ENCODE measurements around the gene BTD.

The BTD gene

DNA sequence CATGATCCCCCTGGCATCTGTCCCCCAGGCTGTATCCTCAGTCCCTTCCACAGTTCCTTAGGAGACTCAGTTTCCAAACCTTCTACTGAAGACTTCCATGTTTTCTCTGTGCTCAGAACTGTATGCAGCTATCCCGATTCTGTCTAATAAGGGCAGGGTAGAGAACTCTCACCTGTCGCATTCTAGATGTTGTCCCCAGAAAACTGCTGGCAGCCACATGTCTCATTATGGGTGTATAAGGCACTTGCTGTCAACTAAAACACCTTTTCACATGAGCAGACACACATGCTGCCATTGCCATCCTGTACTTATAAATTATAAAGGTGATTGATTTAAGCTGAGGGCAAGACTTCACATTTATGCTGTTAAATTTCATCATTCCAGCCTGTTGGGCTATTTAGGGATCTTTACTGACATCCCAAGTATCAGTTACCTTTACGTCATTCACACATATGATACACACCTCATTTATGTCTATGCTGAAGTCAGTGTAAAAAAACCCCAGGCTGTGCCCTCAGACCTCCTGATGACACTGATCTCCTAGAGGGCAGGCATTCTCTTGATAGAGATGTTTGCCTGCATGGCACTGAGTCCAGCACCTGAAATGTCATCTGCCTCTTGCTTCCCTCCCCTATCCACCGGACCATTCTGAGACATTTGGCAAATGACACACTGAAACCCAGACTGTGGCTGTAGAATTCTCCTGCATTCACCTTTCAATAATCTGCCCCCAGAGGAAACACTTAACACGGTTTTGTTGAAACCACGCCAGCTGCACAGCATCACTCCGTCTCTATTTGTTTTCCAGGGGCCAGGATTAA lies 35.8 kb downstream of the BTD start:
- no peak for DNase-seq

DNA sequence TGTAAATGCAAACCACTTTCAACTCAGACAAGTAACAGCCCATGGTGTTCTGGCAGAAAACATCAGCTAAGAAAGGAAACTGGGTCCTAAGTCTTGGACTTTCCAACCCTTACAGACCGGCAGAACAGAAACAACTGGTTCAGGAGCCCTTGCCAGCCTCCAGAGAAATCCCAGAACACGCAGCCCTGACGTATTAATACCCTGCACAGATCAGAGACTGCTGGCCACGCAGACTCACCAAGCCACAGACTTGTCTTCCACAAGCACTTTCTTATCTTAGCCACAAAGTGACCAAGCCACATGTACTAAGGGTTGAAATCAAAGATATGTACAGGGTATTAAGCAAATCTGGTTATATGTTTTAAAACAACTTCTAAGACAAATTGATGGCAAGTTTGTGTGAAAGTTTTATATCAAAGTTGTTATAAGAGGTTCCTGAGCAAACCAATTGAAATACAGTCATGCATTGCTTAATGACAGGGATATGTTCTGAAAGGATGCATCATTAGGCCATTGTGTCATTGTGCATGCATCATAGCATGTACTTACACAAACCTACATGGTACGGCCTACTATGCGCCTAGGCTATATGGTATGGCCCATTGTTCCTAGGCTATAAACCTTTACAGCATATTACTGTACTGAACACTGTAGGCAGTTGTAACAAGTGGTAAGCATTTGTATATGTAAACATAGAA lies 36.8 kb downstream of the BTD start:
- DNase-seq = no peak

DNA sequence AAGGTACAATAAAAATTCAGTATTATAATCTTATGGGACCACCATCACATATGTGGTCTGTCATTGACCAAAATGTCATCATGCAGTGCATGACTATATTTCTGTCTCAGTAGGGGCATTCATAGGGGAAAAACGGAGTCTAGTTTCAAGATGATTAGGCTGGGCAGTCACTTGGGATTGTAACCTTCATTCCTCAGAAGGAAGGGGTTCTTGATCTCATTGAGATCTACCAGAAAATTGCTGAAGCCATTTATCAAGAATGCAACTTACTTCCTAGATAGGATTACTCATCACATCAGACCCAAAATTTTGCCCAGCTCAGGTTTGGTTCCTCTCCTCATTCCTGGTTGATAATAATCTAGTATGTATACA lies 37.3 kb downstream of the BTD start:
- DNase-seq = no peak

DNA sequence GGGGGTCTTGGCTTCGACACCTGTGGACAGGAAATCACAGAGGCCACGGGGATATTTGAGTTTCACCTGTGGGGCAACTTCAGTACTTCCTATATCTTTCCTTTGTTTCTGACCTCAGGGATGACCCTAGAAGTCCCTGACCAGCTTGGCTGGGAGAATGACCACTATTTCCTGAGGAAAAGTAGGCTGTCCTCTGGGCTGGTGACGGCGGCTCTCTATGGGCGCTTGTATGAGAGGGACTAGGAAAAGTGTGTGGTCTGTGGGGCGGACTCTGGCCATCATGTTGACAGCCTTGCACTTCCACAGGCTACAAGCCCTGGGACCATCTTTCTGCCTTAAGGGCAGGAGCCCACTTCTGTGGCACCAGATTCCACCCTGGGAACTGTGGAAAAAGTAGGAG lies 43.7 kb downstream of the BTD start:
- DNase-seq = no peak

DNA sequence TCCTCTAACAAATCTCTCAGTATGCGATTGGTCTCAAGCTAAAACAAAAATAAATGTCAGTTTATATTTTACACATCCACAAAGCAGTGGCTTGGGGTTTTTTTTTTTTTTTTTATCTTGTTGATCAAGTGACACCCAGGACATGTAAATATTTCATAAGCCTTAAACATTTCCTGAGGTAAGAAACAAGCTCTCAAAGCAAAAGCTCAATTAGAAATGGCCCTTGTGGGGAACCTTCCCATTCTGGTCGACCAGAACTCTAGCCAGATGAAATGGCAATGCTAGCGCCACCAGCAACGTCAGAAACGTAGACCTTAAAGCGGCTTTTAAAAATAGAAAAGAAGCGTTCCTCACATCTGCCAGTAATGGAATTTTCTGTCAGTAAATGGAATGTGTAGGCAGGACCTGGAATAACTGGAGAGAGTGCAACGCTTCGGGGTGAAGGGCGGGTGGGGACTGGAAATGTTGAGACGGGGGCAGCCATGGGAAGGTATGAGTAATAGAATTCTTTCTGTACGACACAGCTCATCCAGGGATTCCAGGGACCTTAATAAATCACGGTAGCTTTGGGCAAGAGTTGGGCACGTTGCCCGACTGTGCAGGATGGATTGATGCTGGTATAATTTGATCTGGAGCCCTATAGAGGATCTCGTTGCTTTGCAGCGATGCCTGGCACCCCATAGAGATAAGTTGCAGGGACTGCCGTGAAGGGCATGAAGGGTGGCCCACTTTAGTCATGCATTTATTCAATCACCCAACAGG lies 44.4 kb downstream of the BTD start:
- no peak for DNase-seq

DNA sequence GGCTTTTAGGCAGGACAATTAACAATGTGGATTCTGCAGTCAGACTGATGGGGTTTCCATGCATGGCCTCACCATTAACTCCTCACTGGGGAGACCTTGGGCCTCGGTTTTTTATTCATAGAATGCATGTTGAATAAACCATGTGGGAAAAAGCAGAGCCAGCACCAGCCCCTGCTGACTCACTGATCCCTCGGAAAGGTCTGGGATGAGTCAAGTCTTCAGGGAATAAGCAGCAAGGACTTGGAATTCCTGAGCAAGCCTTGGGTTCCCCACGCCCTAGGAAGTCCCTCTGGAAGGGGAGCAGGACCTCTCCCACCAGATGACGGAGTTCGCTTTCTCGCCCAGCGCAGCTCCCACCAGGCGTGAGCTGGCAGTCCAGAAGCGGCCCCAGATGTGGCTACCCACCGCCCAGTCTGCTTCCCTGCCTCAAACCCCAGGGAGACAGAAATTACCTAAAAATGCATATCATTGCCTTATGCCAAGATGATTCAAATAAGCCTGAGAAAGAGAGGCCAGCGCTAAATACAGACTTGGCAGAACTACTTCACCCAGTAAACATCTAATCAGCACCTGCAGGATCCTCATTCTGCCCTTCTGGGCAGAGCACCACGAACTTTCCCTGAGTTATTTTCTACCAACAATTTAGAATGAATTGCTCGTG lies 45.4 kb downstream of the BTD start:
- no peak for DNase-seq

DNA sequence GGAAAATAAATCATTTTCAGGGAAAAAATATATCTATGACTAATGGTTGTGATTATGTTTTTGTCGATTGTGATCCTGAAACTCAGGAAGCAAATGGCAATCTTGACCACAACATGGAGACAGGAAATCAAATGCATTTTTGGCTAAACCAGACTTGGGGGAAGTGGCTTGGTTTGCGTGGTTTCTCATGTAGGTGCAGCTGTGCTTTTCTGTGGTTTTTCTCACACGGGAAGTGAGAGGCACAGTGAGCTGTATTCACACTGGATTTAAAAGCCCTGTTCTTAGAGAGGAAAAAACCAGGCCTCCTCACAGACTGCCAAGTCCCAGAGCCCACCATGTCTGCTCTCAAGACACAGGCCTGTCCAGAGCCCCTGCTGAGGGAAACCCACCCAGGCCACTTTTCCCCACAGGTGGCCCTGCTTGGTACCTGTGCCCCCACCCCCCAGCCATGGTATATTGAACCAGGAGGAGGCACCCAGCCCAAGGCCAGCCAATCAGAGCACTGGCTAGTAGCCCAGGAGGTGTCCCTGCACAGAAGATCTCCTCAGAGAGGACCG lies 46.1 kb downstream of the BTD start:
- DNase-seq = no peak

DNA sequence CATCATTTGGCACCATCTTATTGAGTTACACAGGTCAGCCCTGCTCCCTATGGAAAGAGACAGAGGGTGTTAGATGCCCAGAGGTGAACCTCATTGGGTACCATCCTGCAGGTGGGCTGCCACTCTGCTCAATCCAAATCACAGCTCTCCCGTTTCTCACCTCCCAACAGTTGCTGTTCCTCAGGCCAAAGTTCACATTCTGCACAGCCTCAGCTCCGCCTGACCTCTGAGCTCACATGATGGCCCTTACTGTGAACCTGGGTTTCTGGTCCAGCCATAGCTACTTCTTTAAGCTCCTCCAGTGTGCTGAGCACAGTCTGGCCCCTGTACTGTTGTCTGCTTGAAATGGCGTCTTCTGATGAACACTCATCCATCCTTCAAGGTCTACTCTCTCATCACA lies 47.8 kb downstream of the BTD start:
- DNase-seq = no peak

DNA sequence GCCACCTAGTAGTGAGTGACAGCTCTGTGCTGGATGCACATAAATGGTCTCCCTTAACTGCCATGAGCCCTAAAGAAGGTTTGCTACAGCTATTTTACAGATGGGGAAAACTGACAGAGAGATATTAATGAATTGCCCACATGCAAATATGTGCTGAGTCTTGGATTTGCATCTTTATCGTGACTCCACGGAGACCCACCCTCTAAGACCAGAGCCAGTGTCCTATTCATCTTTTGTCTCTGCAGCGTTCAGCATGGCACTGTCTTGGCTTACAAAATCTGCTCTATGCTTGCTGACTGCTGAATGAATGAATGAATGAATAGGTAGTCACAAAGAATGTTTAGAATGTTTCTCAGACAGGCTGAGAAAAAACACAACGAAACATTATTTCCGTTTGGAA lies 48.3 kb downstream of the BTD start:
- no peak for DNase-seq

DNA sequence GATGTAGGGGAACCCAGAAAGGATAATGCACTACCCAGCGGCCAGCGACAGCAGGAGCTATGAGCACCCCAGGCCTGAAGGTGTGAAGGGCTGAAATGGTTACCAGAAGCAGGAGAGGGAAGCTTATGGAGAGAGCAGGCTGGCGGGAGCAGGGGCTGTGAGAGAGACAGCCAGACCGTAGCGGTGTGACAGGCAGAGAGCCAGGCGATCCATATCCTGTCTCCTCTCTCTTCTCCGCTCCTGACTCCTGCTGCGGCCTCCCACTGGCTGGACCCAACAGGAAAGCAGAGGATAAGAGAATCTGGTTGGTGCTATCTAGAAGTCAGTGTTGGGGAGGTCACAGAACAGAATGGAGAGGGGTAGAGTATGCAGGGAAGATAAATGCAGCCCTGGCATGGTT lies 49.9 kb downstream of the BTD start:
- DNase-seq = no peak

DNA sequence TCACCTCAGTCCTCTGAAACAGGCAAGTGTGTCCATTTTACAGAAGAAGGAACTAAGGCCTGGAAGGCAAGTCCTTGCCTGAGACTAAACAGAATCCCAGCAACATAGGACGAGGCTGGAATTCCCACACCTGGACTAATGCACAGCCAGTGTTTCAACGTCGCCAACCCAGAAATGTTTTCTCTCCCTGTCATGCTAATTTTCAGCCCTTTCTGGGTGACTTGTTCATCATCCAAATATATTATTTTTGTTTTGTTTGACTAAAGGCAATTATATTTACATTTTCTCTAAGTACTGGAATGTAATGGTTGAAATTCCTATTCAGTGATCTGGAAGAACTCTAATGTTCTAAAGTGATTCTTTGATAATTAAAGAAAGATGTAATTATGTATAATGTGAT lies 51.8 kb downstream of the BTD start:
- no peak for DNase-seq

DNA sequence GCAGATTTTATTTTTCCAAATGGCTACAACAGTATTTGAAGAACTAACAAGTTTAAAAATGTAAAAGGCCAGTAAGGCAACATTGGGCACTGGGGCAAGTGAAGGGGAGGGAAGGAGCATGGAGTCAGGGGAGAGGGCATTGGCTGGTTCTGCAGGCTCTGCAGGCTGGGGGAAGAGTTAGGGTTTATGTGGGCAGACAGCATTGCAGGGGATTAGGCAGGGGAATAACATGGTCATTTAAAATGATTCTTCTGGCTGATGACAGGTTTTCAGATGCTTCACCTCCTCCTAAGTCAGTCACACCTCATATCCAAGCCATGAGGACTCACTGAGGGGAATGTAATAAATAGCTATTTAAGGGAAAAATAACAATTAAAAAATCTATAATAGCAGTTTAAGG lies 52.6 kb downstream of the BTD start:
- no peak for DNase-seq

DNA sequence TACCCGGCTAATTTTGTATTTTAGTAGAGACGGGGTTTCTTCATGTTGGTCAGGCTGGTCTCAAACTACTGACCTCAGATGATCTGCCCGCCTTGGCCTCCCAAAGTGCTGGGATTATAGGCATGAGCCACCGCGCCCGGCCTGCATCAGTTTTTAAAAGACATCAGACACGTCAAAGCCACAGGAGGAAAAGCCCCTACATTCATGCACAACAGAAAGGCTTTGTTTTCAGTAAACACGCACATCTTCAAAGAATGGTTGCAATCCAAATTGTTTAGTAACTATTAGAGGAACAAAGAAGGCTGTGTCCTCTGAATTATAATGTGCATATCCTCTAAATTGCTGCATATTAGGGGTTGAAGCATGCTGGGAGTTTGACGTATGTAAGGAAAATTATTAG lies 53.3 kb downstream of the BTD start:
- no peak for DNase-seq

DNA sequence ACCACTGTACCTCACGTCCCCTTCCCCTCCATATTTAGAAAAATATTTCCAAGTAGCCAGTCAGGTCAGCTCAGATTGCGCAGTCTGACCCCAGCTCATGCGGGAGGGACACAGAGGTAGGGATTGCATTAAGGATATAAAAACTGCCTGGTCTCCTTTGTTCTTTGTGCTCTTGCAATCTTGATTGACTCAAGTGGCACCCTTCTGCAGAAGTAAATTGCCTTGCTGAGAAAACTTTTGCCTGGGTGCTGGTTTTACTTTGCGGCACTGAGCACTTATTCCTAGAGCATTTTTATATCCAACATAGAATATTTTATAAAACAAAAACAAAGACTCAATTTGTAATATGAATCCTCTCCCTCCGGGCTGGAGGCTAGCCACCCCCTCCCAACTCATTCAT lies 54.8 kb downstream of the BTD start:
- no peak for DNase-seq

DNA sequence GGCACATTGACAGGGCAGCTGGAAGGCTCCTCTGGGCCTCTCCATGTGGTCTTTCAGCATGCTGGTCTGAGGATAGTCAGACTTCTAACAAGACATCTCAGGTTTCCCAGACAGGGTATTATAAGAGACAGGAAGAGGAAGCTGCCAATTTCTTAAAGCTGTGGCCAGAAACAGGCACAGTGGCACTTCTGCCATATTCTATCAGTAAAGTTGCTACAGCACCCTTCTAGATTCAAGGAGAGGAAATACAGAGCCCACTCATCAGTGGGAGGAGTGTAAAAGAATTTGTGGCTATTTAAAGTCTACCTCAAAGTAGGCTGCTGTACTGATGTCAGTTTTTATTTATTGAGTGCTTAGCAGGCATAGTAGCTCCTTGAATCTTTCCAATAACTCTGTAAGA lies 55.5 kb downstream of the BTD start:
- DNase-seq = no peak

DNA sequence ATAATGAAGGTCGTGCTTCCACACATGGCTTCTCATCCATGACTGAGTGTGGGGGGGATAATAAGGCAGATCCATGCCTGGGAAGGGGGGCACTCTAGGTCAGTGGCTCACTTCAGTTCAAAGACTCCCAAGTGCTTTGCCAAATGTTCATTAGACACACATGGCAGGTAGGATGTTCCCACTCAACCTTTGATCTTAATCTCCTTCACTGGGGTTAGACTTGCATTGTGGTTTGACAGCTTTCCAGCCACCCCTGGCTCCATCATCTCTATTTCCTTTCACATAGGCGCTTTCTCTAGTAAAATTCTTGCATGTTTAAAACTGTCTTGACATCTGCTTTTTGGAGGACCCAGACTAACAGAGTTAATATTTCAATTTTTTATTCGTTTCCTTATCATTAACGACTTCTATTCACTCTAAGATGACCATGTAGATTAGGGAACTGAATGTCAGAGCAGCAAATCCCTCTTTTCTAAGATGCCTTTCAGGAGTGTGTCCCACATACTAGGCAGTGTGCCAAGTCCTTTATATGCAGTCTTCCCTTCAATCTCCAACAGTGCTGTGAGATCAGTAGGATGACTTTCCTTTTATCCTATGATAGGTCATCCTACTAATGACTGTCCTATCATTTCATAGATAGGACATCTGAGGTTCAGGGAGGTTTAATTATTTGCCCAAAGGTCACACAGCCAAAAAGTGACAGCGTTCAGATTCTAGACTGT lies 57.9 kb downstream of the BTD start:
- DNase-seq = no peak

DNA sequence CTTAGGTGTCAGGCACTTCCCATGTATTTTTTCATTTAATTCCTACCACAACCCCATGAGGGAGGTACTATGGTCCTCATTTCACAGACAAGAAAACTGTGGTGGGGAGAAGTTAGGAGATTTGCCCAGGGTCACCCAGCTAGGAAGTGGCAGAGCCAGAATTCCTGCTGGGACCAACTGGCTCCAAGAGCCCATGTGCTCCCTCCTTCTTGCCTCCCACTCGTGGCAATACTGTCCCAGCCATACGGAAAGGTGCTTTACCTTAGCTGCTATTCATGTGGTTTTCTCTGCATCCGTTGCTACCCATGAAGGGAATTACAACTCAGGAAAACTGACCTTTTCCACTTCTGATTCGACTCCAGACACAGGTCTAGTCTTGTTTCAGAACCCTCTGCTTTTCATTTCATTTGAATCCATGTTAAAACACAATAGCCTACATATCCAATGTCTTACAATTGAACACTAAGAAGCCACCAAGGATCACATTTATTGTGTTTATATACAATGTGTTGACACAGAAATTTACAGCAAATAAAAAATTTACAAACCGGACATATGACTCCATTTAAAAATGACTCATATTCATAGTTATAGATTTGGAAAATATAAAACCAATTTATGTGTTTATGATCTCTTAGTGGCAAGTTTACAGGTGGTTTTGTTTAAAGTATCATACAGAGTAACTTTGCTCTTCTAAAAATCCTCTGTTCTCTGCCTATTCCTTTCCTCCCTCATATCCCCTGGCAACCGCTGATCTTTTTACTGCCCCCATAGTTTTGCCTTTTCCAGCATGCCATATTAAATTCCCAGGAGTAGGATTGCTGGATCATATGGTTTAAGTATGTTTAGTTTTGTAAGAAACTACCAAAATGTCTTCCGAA lies 58.8 kb downstream of the BTD start:
- DNase-seq = no peak

DNA sequence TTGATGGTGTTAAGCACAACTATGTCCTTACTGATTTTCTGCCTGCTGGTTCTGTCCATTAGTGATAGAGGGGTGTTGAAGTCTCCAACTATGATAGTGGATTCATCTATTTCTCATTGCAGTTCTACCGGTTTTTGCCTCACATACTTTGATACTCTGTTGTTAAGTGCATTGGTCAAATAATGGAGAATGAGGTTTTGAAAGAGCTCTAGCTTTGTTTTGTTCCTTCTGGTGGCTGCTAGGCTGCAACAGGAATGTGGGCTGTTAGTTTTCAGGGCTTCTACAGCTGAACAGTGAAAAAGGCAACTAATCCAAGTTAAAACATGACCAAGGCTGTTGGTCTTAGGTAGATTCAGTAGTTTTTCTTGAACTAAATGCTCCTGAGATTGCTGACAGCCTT lies 62.6 kb downstream of the BTD start:
- DNase-seq = no peak

DNA sequence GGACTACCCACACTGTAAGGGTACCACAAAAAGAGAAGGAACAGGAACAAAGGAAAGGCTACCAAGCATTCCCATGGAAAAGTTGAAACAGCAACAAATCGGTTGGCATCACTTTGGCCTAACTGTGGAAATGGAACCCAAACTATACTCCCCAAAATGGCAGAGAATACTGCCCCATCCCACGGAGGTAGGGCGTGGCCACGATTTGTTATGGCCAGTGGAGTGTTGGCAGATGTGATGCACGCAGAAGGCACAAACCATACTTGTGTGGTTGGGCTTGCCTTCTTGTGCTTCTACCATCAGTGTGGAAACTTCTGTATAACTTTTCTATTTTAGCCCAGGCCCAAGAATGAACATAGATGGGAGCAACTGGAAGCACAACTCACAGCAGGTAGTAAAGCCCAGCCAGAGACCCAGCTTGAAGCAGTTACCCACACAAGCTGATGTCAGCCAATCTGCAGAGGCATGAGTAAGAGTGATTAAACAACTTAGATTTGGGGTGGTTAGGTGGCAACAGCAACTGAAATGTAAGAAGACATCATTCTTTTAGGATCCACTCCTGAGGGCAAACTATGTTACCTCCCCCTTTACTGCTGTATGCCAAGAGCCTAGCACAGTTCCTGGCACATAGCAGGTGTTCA lies 64.1 kb downstream of the BTD start:
- no peak for DNase-seq

DNA sequence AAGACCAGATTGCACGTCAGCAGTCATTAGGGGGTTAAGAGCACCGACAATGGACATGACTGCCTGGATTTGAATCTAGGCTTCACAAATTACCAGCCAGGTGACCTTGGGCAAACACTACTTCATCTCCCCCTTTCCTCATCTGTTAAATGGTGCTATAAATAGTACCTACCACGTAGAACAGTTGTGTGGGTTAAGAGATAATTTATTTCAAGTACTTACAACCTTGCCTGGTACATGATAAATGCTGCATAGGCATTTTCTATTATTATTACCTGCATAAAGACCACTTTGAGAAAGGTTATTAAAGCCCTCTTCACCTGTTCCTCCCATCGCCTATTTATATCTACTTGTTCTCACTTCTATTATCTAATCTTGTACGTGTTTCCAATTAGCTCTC lies 64.7 kb downstream of the BTD start:
- no peak for DNase-seq

DNA sequence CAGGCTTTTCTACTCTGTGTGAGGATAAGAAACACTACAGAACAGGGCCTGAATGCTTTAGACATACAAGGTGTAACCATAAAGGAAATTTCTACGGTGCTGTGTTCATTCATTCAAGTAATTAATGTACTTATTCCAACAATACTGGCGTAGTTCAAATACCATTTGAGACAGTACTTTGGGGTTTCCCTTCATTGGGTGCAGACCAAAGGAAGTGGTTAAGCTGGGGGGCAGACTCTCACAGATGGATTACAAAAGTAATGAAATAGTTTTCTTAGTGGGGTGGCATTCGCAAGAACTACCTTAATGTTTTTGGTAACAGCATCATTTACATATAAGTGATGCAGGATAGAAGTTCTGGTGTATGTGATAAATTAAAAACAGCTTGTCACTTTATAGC lies 65.9 kb downstream of the BTD start:
- no peak for DNase-seq

All from NCI-H1436 treated with DMSO at 0.1 percent for 48 hours (cell line).